NOMO-1 (cell line): ENCODE results near the gene SLFN12.
"Not testable (repeated sequence)": the region's sequence is repeated elsewhere in the genome, so short reads cannot be mapped to it uniquely, and the experiment has no call there.

ENCODE experiments used
- DNase-seq, 2 experiments: peaks; one replicate each; lab custom pipeline; 2025; ENCODE audit not compliant: unreplicated experiment in 2 of 2; lab: John Stamatoyannopoulos, UW

Gene SLFN12

GRCh38 chr17:35414707-35415106 is 17.6 kb downstream of the SLFN12 start:
- not testable (repeated sequence) for DNase-seq

- no peak for DNase-seq
These were observed 18.1 kb downstream of the SLFN12 start for GRCh38 chr17:35414247-35414646.

GRCh38 chr17:35407531-35407930 is 24.8 kb downstream of the SLFN12 start:
- no peak for DNase-seq

GRCh38 chr17:35406568-35406967 is 25.7 kb downstream of the SLFN12 start:
- no peak for DNase-seq

GRCh38 chr17:35404360-35404759 is 27.9 kb downstream of the SLFN12 start:
- DNase-seq = no peak

- DNase-seq = peak in 1 of 2 experiments; percentile 38
These were observed 38.5 kb downstream of the SLFN12 start for GRCh38 chr17:35393783-35394182.

GRCh38 chr17:35390663-35391062 is 41.6 kb downstream of the SLFN12 start:
- peak; percentile 65 to 76 for DNase-seq

GRCh38 chr17:35390156-35390555 is 42.1 kb downstream of the SLFN12 start:
- no peak for DNase-seq

GRCh38 chr17:35387496-35387895 is 44.8 kb downstream of the SLFN12 start:
- DNase-seq = no peak

GRCh38 chr17:35377706-35378105 is 54.6 kb downstream of the SLFN12 start:
- peak in 1 of 2 experiments; percentile 54 for DNase-seq

GRCh38 chr17:35377068-35377467 is 55.2 kb downstream of the SLFN12 start:
- DNase-seq = no peak

GRCh38 chr17:35376245-35376644 is 56.1 kb downstream of the SLFN12 start:
- DNase-seq = peak in 1 of 2 experiments; percentile 34

GRCh38 chr17:35374766-35375344 is 57.4 kb downstream of the SLFN12 start:
- DNase-seq = no peak

GRCh38 chr17:35373984-35374765 is 58.1 kb downstream of the SLFN12 start:
- DNase-seq = peak; percentile 40 to 69

GRCh38 chr17:35373534-35373983 is 58.7 kb downstream of the SLFN12 start, which contains the start of gene SLFN11:
TSS of gene SLFN11 (minus strand) at chr17:35373621. CDS start at chr17:35363807, 9,814 bp downstream.
- DNase-seq = peak; percentile 75 to 83

- DNase-seq = peak in 1 of 2 experiments; percentile 39
These were observed 59.3 kb downstream of the SLFN12 start for GRCh38 chr17:35372846-35373533.

GRCh38 chr17:35371934-35372333 is 60.4 kb downstream of the SLFN12 start:
- no peak for DNase-seq

- peak; percentile 95 to 96 for DNase-seq
These were observed 64.0 kb downstream of the SLFN12 start for GRCh38 chr17:35368081-35368830.

GRCh38 chr17:35361027-35361426 is 71.3 kb downstream of the SLFN12 start:
- DNase-seq = no peak
